B cell (primary cell): Measurements from ENCODE around the gene RAD51B. TPM values are rescaled to one million over a fixed set of nuclear protein-coding genes. Genes with fewer than 3 reads are reported as not detected.

Experiments
- ATAC-seq: fragments of 200-7000 bp; cut with Tn5 transposase; one replicate; pipeline ENCODE4 v1.10.0; 2021; ENCODE audit warnings: low read depth, mild to moderate bottlenecking, moderate number of reproducible peaks, moderate library complexity
- CTCF ChIA-PET: fragments of 350-600 bp; sonication (Branson Sonifier 250); formaldehyde crosslinking; loops from one replicate; lab custom pipeline; 2021; ENCODE audit warnings: antibody characterized with exemption, inconsistent platforms; lab: Charles Lee
- POLR2A ChIA-PET: fragments of 350-600 bp; sonication (Branson Sonifier 250); formaldehyde crosslinking; loops from one replicate; lab custom pipeline; 2021; ENCODE audit warnings: antibody characterized with exemption; lab: Charles Lee
- DNase-seq: peaks from one replicate; pipeline ENCODE4 v3.0.0; 2013
- H2AFZ ChIP-seq: 2 replicates; pipeline ENCODE4 v1.6.1; 2012; ENCODE audit warnings: mild to moderate bottlenecking, low read depth, low read length; ENCODE audit not compliant: insufficient read depth, poor library complexity, severe bottlenecking
- H3K27ac ChIP-seq, 2 donors: 1 replicate in 1 of 2; 2 replicates in 1 of 2; pipeline ENCODE4 v1.5.1; 2012 to 2013; ENCODE audit warnings: low read length in 2 of 2, mild to moderate bottlenecking in 2 of 2, moderate library complexity in 1 of 2
- H3K27me3 ChIP-seq, 4 experiments: fragments of 200-600 bp in 1 of 4; sonication (generic) in 1 of 4; replicated peaks in 1 of 4; 1 replicate in 2 of 4; 2 replicates in 2 of 4; pipeline versions ENCODE4 v1.6.1 to v1.7.0; 2013 to 2016; ENCODE audit warnings: low read length in 3 of 4, mild to moderate bottlenecking in 2 of 4, mixed read lengths in 1 of 4, moderate library complexity in 1 of 4; ENCODE audit not compliant: insufficient read depth in 4 of 4, control insufficient read depth in 3 of 4; ENCODE audit errors: control extremely low read depth in 1 of 4
- H3K36me3 ChIP-seq, 2 experiments: replicated peaks in 1 of 2; 1 replicate in 1 of 2; 2 replicates in 1 of 2; pipeline versions ENCODE4 v1.6.1 to v1.7.1; 2013; ENCODE audit warnings: low read length in 1 of 2; ENCODE audit not compliant: insufficient read depth in 2 of 2, control insufficient read depth in 1 of 2; ENCODE audit errors: control extremely low read depth in 1 of 2, extremely low read depth in 1 of 2
- H3K4me1 ChIP-seq, 2 donors: fragments of 200-600 bp in 1 of 2; sonication (generic) in 1 of 2; 1 replicate in 1 of 2; 2 replicates in 1 of 2; pipeline versions ENCODE4 v1.5.1 to v1.6.1; 2013 to 2017; ENCODE audit warnings: low read length in 2 of 2; ENCODE audit not compliant: control insufficient read depth in 2 of 2, insufficient read depth in 2 of 2
- H3K4me2 ChIP-seq: replicated peaks from 2 replicates; pipeline ENCODE3; 2012; ENCODE audit warnings: mild to moderate bottlenecking, low read depth, low read length; ENCODE audit not compliant: poor library complexity, severe bottlenecking
- H3K4me3 ChIP-seq, 5 experiments: fragments of 200-600 bp in 1 of 5; sonication (generic) in 1 of 5; 1 replicate in 3 of 5; 2 replicates in 2 of 5; pipeline versions ENCODE4 v1.5.1 to v1.7.0; 2011 to 2016; ENCODE audit warnings: low read length in 4 of 5, mild to moderate bottlenecking in 4 of 5, low read depth in 2 of 5, control low read depth in 1 of 5, moderate library complexity in 1 of 5; ENCODE audit not compliant: insufficient read depth in 1 of 5; ENCODE audit errors: control extremely low read depth in 1 of 5, extremely low read depth in 1 of 5
- H3K79me2 ChIP-seq: fragments of 200-600 bp; sonication (generic); one replicate; pipeline ENCODE4 v1.6.0; 2016; ENCODE audit warnings: low read length; ENCODE audit not compliant: control insufficient read depth, insufficient read depth
- H3K9ac ChIP-seq: fragments of 200-600 bp; sonication (generic); 2 replicates; pipeline ENCODE4 v1.6.1; 2017; ENCODE audit warnings: mild to moderate bottlenecking, low read length, moderate library complexity
- H3K9me3 ChIP-seq, 3 donors: one replicate each; pipeline versions ENCODE4 v1.6.1 to v1.7.1; 2013; ENCODE audit warnings: low read length in 2 of 3; ENCODE audit not compliant: control insufficient read depth in 2 of 3, insufficient read depth in 1 of 3; ENCODE audit errors: control extremely low read depth in 1 of 3
- H4K20me1 ChIP-seq: 2 replicates; pipeline ENCODE4 v1.6.0; 2012; ENCODE audit warnings: mild to moderate bottlenecking, low read length; ENCODE audit not compliant: insufficient read depth, control insufficient read depth, poor library complexity, severe bottlenecking
- H3K27ac Mint-ChIP-seq: one replicate; pipeline ENCODE4 v1.8.0; 2021; ENCODE audit warnings: mixed read lengths
- H3K27me3 Mint-ChIP-seq: one replicate; pipeline ENCODE4 v1.8.0; 2021; ENCODE audit warnings: mixed read lengths
- H3K4me1 Mint-ChIP-seq: one replicate; pipeline ENCODE4 v1.8.0; 2021; ENCODE audit warnings: mixed read lengths
- H3K4me3 Mint-ChIP-seq: one replicate; pipeline ENCODE4 v1.8.0; 2021; ENCODE audit warnings: mixed read lengths
- H3K9me3 Mint-ChIP-seq: one replicate; pipeline ENCODE4 v1.8.0; 2022; ENCODE audit warnings: mixed read lengths; ENCODE audit not compliant: insufficient read depth
- EZH2 ChIP-seq: IDR thresholded peaks from 2 replicates; pipeline ENCODE4 v1.6.1; 2012; ENCODE audit warnings: borderline replicate concordance, low read depth, mild to moderate bottlenecking, moderate library complexity, low read length; ENCODE audit not compliant: insufficient read depth, poor library complexity, severe bottlenecking
- WGBS: methylation state at CpG from one replicate; pipeline ENCODE4 v1.1.5; 2013; ENCODE audit warnings: missing lambda C conversion rate; ENCODE audit not compliant: insufficient coverage; 5-methylcytosine and 5-hydroxymethylcytosine counted together
- intact Hi-C: fragments of 100-400 bp; cut with micrococcal nuclease; formaldehyde crosslinking; loops from one replicate; pipeline ENCODE4 v1.10.0; 2022
- polyA plus RNA-seq: library from polyadenylated mRNA; depleted of rRNA; stranded (reverse); fragments of >200 nt; gene quantifications from 2 replicates; pipeline ENCODE4 v1.2.3, GENCODE V29; 2012
- total RNA-seq, 2 donors: library from RNA; stranded (reverse); fragments of 120-200 nt in 1 of 2; gene quantifications; 1 replicate in 1 of 2; 2 replicates in 1 of 2; pipeline versions ENCODE4 v1.2.3 to v1.2.4, GENCODE V29; 2013 to 2022
- TF ChIP-seq, protein P1 (sequence below): fragments of 200-600 bp; IDR thresholded peaks from one replicate; pipeline ENCODE4 v1.8.0; 2022; ENCODE audit warnings: antibody characterized with exemption, mild to moderate bottlenecking

Gene RAD51B
- total and polyA plus RNA-seq, 2 donors (not counting 1 experiment from before 2014, with no cell fraction given) = 6.5 to 60.6 TPM

DNA sequence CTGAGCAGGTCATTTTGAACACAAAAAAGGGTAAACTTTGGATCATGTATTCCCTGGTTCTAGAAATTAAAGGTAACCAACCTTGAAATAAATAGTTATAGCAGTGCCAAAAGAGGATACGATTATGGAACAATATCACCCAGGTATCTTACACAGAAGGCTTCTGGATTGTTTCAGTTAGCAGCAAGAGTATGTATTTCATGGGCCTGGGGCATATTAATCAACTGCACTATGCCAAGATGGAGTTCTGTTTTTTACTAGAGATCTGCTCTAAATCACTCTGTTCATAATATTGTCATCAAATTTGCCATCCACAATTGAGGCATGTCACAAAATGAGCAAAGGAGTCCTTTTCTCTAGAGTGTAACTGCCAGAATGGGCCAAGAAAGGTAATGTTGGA is 357.1 kb downstream of the RAD51B start:
- H3K4me3 ChIP-seq = no peak overlapping the region
- ATAC-seq = no peak
- H3K27me3 Mint-ChIP-seq = no peaks in the 10 kb centered on the region
- no CpG with 5 or more reads among the region's 1 CpG for WGBS
- intact Hi-C loops = no loop called here
- peaks cover 0 to 7% of the 10 kb centered on the region in 2 donors for H3K4me1 ChIP-seq
- H3K27me3 ChIP-seq = no peaks in the 10 kb centered on the region
- no peaks in the 10 kb centered on the region for H3K9me3 ChIP-seq
- ChIA-PET CTCF (no interaction called here), POLR2A (no interaction called here)
- H4K20me1 ChIP-seq = no peaks in the 10 kb centered on the region
- H3K4me1 Mint-ChIP-seq = peaks cover 12% of the 10 kb centered on the region
- no peak overlapping the region for H3K27ac Mint-ChIP-seq
- no peaks in the 10 kb centered on the region for H3K36me3 ChIP-seq
- TF ChIP-seq, protein P1, sequence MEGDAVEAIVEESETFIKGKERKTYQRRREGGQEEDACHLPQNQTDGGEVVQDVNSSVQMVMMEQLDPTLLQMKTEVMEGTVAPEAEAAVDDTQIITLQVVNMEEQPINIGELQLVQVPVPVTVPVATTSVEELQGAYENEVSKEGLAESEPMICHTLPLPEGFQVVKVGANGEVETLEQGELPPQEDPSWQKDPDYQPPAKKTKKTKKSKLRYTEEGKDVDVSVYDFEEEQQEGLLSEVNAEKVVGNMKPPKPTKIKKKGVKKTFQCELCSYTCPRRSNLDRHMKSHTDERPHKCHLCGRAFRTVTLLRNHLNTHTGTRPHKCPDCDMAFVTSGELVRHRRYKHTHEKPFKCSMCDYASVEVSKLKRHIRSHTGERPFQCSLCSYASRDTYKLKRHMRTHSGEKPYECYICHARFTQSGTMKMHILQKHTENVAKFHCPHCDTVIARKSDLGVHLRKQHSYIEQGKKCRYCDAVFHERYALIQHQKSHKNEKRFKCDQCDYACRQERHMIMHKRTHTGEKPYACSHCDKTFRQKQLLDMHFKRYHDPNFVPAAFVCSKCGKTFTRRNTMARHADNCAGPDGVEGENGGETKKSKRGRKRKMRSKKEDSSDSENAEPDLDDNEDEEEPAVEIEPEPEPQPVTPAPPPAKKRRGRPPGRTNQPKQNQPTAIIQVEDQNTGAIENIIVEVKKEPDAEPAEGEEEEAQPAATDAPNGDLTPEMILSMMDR = no peak
- no peak for TF ChIP-seq EZH2
- H3K4me3 Mint-ChIP-seq = no peak overlapping the region
- H3K79me2 ChIP-seq = no peaks in the 10 kb centered on the region
- no peak overlapping the region for H3K9ac ChIP-seq
- H3K9me3 Mint-ChIP-seq = no peaks in the 10 kb centered on the region
- H3K4me2 ChIP-seq = no peak overlapping the region
- H3K27ac ChIP-seq = no peak overlapping the region
- H2AFZ ChIP-seq = no peak overlapping the region
- no peak for DNase-seq

DNA sequence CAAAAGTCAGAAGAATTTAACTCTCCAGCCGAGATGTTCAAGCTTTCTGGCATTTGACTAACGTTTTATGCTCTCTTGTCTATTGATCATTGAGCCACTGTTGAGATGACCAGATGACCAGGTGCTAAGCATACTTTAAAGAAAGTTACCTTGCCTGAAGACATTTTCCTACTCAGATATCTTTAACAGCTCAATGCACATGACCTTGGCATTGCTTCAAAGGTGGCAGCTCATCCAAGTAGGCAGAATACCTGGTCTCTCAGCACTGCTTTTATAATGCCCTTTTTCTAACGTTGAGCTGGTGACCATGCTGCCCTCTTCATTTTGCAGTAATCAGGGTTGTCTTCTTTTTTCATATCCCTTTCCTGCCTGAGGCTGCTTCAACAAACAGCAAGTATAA is 358.1 kb downstream of the RAD51B start:
- H3K4me1 Mint-ChIP-seq = peaks cover 21% of the 10 kb centered on the region
- POLR2A ChIA-PET = interaction anchor here (0.6 kb wide), 1 partner anchor 615 kb away, joined by 7 read pairs; no protein-coding TSS in a partner anchor
- Histone ChIP-seq H3K27me3 (no peaks in the 10 kb centered on the region), H3K9ac (no peak overlapping the region), H3K4me3 (no peak overlapping the region), H3K79me2 (no peaks in the 10 kb centered on the region), H3K27ac (no peak overlapping the region), H4K20me1 (no peaks in the 10 kb centered on the region), H3K9me3 (no peaks in the 10 kb centered on the region), H3K36me3 (no peaks in the 10 kb centered on the region), H3K4me1 (peaks cover 3 to 7% of the 10 kb centered on the region in 2 donors), H3K4me2 (no peak overlapping the region), H2AFZ (no peak overlapping the region)
- no peaks in the 10 kb centered on the region for H3K9me3 Mint-ChIP-seq
- H3K27ac Mint-ChIP-seq = no peak overlapping the region
- WGBS = 86% methylated on average over 2 of the region's 3 CpGs
- H3K27me3 Mint-ChIP-seq = no peaks in the 10 kb centered on the region
- no peak for ATAC-seq
- DNase-seq = no peak
- TF ChIP-seq, protein P1 = no peak
- TF ChIP-seq EZH2 = no peak
- CTCF ChIA-PET = interaction anchor here (0.6 kb wide), 1 partner anchor 159 kb away, joined by 3 read pairs; no protein-coding TSS in a partner anchor
- no peak overlapping the region for H3K4me3 Mint-ChIP-seq
- intact Hi-C loops = no loop called here
